ENCODE data around the gene APMAP.

The APMAP gene

DNA sequence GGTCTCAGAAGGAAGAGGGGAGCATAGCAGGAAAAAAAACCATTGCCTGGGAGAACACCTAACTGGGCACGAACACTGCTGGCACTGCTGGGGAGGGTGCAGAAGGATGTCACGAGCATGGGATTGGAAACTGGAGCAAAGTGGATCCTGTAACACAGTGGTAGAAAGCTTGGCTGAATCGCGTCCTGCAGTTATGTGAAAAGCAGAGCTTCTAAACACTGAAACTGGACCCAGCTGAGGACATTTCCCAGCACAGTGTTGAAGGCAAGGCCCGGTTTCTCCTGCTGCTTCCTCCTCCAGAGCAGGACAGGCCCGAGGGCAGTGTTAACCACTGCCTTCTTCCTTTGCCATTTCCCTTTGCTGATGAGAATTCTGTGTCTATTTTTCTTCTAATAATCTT, 6.7 kb downstream of the APMAP start:
- no peak for DNase-seq

GRCh38 chr20:24984961-24985640, 7.5 kb downstream of the APMAP start:
- no peak for DNase-seq

DNA sequence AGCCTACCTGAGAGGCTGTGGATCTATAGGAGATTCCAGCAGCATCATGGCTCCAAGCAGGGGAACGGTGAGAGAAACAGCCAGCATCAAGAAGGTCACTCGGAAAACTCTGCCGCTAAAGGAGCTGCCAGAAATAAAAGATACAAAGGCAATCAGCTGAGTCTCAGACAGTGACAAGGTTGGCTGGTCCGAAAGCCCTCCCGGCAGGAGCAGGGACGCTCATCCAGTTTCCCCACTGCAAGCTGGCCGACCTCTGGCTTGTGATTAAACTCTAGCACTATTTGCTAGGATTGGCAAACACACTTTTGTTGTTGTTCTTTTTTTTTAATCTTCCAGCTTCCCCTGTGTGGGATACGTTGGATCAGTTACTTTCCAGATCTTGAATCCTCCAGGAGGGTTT, 8.7 kb downstream of the APMAP start:
- no peak for DNase-seq

DNA sequence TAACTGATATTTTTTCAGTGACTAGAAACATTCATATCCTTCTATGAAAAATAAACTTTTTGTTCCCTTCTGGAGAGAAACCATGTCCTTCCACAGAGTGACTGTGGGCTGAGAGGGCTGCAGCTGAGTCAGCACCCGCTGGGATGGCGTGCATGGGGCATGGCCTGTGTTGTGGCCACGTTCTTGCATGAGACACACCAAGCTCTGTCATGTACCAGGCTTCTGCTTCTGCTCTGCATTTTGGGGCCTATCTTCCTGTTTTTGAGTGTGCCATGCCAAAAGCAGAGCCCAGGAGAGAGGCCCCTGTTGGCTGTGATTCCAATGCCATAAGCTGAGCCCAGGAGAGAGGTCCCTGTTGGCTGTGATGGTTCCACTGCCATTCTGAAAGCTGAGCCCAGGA, 10.8 kb downstream of the APMAP start:
- no peak for DNase-seq

DNA sequence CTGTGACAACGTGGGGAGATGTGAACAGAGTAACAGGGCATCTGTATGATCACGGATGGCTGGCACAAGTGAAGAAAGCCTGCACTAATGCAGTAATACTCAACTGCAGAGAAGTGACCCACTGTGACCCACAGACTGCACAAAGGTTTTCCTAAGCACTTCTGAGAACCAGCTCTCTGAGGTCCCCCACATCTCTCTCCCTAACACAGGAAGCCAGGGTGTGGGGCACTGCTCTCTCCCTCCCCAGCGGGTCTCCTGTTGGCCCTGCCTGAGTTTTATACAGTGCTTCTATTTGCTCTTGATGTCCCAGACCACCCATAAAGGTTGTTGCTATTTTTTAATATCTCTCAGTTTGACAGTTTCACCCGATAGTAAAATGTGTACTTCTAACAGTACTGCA, 11.3 kb downstream of the APMAP start:
- DNase-seq, result no peak

- no peak for DNase-seq
Observed at GRCh38 chr20:24980291-24981053, 12.1 kb downstream of the APMAP start.

GRCh38 chr20:24979036-24979960, 13.3 kb downstream of the APMAP start:
- DNase-seq, result no peak

DNA sequence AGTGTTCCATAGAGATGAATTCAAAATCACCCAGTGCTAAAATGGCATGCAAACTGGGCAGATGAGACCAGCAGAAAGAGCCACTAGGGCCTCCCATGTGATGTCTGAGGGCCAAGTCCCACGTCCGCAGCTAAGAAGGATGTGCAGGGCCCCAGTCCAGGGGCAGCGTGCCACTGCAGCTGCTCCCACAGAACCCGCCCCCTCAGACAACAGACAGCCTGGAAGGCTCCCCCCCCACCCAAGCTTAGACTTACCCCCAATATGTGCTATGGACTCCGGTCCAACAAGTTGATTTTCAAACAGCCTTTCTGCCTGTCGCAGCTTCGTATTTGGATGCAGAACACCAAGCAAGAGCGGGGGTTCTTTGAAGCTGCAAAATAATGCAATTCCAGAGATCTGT, 14.0 kb downstream of the APMAP start:
- no peak for DNase-seq

GRCh38 chr20:24977797-24978196, 14.8 kb downstream of the APMAP start:
- no peak for DNase-seq

GRCh38 chr20:24977336-24977735, 15.2 kb downstream of the APMAP start:
- DNase-seq, result no peak

GRCh38 chr20:24972341-24972740, 20.2 kb downstream of the APMAP start:
- no peak for DNase-seq

DNA sequence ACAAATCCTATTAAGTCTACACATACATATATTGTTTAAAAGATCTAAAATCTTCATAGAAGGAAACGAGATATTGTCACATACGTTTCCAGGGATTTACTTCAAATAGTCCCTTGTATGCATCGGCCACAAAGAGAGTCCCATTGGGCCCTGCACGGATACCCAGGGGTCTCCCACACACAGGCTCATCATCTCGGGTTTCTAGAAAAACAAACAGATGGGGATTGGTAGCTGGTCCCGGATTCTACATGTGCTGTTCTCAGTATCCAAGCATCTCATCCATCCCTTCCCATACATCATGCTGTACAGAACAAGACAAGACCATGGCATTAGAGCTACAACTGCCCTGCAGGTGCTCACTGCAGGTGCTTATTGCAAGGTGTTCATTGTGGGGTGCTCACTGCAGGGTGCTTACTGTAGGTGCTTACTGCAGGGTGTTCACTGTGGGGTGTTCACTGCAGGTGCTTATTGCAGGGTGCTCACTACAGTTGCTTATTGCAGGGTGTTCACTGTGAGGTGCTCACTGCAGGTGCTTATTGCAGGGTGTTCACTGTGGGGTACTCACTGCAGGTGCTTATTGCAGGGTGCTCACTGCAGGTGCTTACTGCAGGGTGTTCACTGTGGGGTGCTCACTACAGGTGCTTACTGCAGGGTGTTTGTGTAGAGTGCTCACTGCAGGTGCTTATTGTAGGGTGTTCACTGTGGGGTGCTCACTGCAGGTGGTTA, 21.0 kb downstream of the APMAP start:
- DNase-seq, result no peak

DNA sequence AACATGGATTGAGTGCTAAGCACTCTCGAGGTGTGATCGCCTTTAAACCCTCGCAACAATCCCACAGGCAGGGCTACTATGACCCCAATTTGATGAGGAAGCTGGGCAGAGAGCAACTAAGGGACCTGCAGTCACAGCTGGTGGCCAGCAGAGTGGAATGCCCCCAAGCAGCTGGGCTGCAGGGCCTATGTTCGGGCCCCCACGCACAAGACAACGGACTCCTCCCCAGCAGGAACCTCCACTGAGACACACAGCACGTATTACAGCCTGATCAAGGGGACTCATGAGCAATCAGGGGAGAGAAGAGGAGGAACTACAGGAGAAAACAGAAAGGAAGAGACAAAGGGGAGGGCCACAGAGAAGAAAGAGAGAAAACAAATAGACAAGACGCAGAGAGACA, 21.8 kb downstream of the APMAP start:
- DNase-seq, result no peak

GRCh38 chr20:24970030-24970553, 22.5 kb downstream of the APMAP start:
- no peak for DNase-seq

GRCh38 chr20:24969186-24970029, 23.1 kb downstream of the APMAP start:
- no peak for DNase-seq

- no peak for DNase-seq
Observed at GRCh38 chr20:24968278-24968800, 24.2 kb downstream of the APMAP start.

- no peak for DNase-seq
Observed at GRCh38 chr20:24966317-24967012, 26.1 kb downstream of the APMAP start.

- no peak for DNase-seq
Observed at GRCh38 chr20:24965065-24965919, 27.3 kb downstream of the APMAP start.

- DNase-seq, result no peak
Observed at GRCh38 chr20:24964506-24964840, 28.1 kb downstream of the APMAP start.

Measured in stimulated activated CD4-positive, alpha-beta T cell treated with anti-CD3 and anti-CD28 coated beads, Interleukin-4, amount 100 ng/mL, for 1 hour (primary cell).